Epithelial cell of prostate (primary cell): ENCODE data around the gene ZFP91.

Source experiments
- DNase-seq: peaks from one replicate; pipeline ENCODE4 v3.0.0-alpha.2; 2011; ENCODE audit warnings: low read depth, low spot score
- H3K27ac ChIP-seq: fragments of 450-650 bp; 2 replicates; pipeline ENCODE4 v1.5.1; 2017; ENCODE audit warnings: mild to moderate bottlenecking

Gene ZFP91

GRCh38 chr11:58654079-58654907 is 75.4 kb downstream of the ZFP91 start:
- DNase-seq: peak; percentile 29
- no peak overlapping the region for H3K27ac ChIP-seq

DNA sequence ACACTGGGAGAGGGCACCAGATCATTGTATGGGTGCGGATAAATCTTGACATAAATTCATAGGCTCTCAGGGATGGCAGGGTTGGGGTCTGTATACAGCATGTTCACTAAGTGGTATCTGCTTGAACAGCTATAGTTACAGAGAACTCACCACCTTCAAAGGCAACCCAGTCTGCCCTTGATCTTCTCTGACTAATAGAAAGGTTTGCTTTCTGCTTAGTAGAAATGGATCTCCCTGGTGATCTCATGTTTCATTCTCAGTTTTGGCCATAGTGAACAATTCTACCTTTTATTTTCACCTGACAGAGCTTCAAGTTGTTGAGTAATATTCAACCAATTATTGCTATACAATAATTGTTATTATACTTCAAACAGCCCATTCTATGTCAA is 76.0 kb downstream of the ZFP91 start:
- H3K27ac ChIP-seq: no peak overlapping the region
- no peak for DNase-seq

GRCh38 chr11:58656348-58656747 is 77.5 kb downstream of the ZFP91 start:
- no peak overlapping the region for H3K27ac ChIP-seq
- DNase-seq: no peak

DNA sequence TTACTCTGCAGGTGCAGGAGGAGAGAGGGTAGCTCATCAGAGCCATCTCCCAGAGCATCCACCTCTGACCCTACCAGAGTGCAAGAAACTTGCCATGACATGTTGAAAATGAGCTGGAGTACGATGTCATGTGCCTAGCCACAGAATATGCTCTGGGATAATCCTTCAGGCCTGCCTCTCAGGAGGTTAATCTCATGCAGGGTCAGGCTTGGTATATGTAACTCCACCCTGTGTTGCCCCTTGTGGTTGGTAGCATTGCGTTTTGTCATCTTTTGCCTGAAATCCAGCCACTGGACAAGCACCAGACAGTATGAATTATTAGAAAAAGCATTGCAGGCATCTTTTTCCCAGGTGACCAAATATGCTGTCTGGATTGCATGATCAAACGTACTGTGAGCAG is 79.8 kb downstream of the ZFP91 start:
- H3K27ac ChIP-seq: peak overlapping the region; percentile 80
- peak; percentile 51 for DNase-seq

DNA sequence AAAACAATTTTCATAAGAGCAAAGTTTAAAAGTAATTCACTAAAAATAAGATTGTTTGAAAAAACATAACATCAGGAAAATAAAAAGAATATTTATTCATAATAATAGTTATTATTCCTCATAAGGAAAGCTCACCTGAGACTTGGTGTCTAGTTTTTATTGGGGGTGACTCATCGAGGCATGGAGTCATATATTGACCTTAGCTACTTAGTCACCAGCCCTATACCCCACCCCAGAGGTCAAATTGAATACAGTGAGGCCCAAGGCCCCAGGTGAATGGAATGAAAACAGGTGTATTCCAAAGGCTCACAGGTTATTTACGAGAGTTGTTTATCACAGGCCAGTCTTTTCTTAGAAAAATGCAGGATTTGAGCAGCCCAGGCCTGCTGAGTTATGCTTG is 80.5 kb downstream of the ZFP91 start:
- peak; percentile 81 for DNase-seq
- peak overlapping the region; percentile 80 for H3K27ac ChIP-seq

DNA sequence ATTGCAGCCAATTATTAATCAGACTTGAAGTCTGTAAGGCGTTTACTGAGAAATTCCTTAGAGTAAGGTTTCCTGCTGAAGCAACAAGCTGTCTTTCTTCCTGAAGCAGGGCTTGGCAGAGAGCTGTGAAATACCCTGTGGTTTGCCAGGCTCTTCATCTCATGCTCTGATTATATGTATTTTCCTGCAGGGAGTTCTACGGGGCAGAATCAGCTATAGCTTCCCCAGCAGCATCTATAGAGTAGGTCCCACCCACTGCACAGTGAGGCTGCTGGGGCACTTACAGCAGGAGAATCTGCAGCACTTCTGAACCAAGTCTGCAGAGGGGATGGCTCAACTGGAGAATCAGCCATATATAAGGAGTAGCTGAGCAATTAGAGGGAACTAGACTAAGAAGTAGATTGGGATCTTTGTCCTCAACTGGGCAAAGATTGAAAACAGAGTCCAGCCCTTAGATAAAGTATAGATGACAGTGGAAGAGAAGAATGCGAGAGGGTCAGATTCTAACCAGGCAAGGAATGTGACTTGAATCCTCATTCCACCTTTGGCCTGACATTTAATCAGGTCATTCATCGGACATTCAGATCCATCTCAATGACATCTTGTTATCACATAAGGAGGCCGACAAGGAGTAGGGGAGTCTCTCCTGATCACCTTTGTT is 81.2 kb downstream of the ZFP91 start:
- DNase-seq: no peak
- H3K27ac ChIP-seq: peak overlapping the region; percentile 80
